Fibroblast of pulmonary artery (primary cell): Measurements from ENCODE around the gene VRK2.

ENCODE experiments used
- DNase-seq: peaks from one replicate; pipeline ENCODE4 v3.0.0-alpha.2; 2010; ENCODE audit warnings: low read depth
- H3K4me3 ChIP-seq: replicated peaks from 2 replicates; pipeline ENCODE4 v1.5.1; 2011; ENCODE audit warnings: low read depth, mild to moderate bottlenecking, control low read depth, low read length, moderate library complexity
- CTCF ChIP-seq: IDR thresholded peaks from 2 replicates; pipeline ENCODE4 v1.5.1; 2011; ENCODE audit warnings: mild to moderate bottlenecking, control low read depth, low read length, inconsistent platforms; ENCODE audit errors: missing control alignments

The VRK2 gene

GRCh38 chr2:58122540-58122939 lies 75.9 kb downstream of the VRK2 start:
- TF ChIP-seq CTCF: no peak
- DNase-seq: no peak
- no peak overlapping the region for H3K4me3 ChIP-seq

GRCh38 chr2:58127111-58127510 lies 80.5 kb downstream of the VRK2 start:
- DNase-seq: no peak
- no peak for TF ChIP-seq CTCF
- no peak overlapping the region for H3K4me3 ChIP-seq

GRCh38 chr2:58130238-58130637 lies 83.6 kb downstream of the VRK2 start:
- no peak for TF ChIP-seq CTCF
- no peak for DNase-seq
- no peak overlapping the region for H3K4me3 ChIP-seq

- TF ChIP-seq CTCF: peak; percentile 33
- H3K4me3 ChIP-seq: no peak overlapping the region
- DNase-seq: peak; percentile 83
These were observed 84.8 kb downstream of the VRK2 start for GRCh38 chr2:58131191-58132011.

- H3K4me3 ChIP-seq: no peak overlapping the region
- DNase-seq: peak; percentile 24
- TF ChIP-seq CTCF: no peak
These were observed 86.8 kb downstream of the VRK2 start for GRCh38 chr2:58133395-58133794.

- DNase-seq: no peak
- no peak overlapping the region for H3K4me3 ChIP-seq
- TF ChIP-seq CTCF: no peak
These were observed 89.3 kb downstream of the VRK2 start for GRCh38 chr2:58135861-58136260.

GRCh38 chr2:58137221-58137620 lies 90.6 kb downstream of the VRK2 start:
- H3K4me3 ChIP-seq: no peak overlapping the region
- DNase-seq: peak; percentile 86
- TF ChIP-seq CTCF: no peak
